CD8-positive, alpha-beta memory T cell (primary cell): ENCODE data around the gene SLCO4A1. TPM values are rescaled to one million over a fixed set of nuclear protein-coding genes. Genes with fewer than 3 reads are reported as not detected.

Source experiments
- CTCF ChIA-PET: fragments of 350-600 bp; sonication (Branson Sonifier 250); formaldehyde crosslinking; loops from one replicate; lab custom pipeline; 2021; ENCODE audit warnings: antibody characterized with exemption; lab: Charles Lee
- POLR2A ChIA-PET: fragments of 350-600 bp; sonication (Branson Sonifier 250); formaldehyde crosslinking; loops from one replicate; lab custom pipeline; 2021; ENCODE audit warnings: antibody characterized with exemption; lab: Charles Lee
- DNase-seq, 5 donors: peaks; one replicate each; pipeline versions ENCODE4 v3.0.0 to v3.0.0-alpha.2; 2020 to 2022; ENCODE audit warnings: mixed read lengths in 1 of 5
- H3K27ac ChIP-seq: one replicate; pipeline ENCODE4 v1.7.0; 2013; ENCODE audit warnings: low read depth, mild to moderate bottlenecking, low read length, moderate library complexity
- H3K27me3 ChIP-seq: 2 replicates; pipeline ENCODE4 v1.7.0; 2013; ENCODE audit warnings: low read length, mild to moderate bottlenecking; ENCODE audit not compliant: insufficient read depth, poor library complexity, severe bottlenecking
- H3K36me3 ChIP-seq: 2 replicates; pipeline ENCODE4 v1.7.0; 2013; ENCODE audit warnings: mild to moderate bottlenecking, low read length, moderate library complexity; ENCODE audit not compliant: insufficient read depth
- H3K4me1 ChIP-seq: 2 replicates; pipeline ENCODE4 v1.7.0; 2013; ENCODE audit warnings: mild to moderate bottlenecking, low read length, moderate library complexity; ENCODE audit not compliant: insufficient read depth
- H3K4me3 ChIP-seq: 2 replicates; pipeline ENCODE4 v1.7.0; 2013; ENCODE audit warnings: mild to moderate bottlenecking, low read length
- H3K9me3 ChIP-seq: 2 replicates; pipeline ENCODE4 v1.7.0; 2013; ENCODE audit warnings: mild to moderate bottlenecking, low read length
- H3K27ac Mint-ChIP-seq, 8 donors: one replicate each; pipeline ENCODE4 v1.8.0; 2020 to 2021; ENCODE audit warnings: mixed read lengths in 8 of 8, mild to moderate bottlenecking in 6 of 8, inconsistent platforms in 3 of 8, moderate library complexity in 3 of 8
- H3K27me3 Mint-ChIP-seq, 2 donors: one replicate each; pipeline ENCODE4 v1.8.0; 2020 to 2021; ENCODE audit warnings: mixed read lengths in 2 of 2, mild to moderate bottlenecking in 1 of 2, moderate library complexity in 1 of 2
- H3K36me3 Mint-ChIP-seq, 3 donors: one replicate each; pipeline ENCODE4 v1.8.0; 2020 to 2021; ENCODE audit warnings: mixed read lengths in 3 of 3, inconsistent platforms in 1 of 3, mild to moderate bottlenecking in 1 of 3
- H3K4me1 Mint-ChIP-seq, 3 donors: one replicate each; pipeline ENCODE4 v1.8.0; 2020 to 2021; ENCODE audit warnings: mixed read lengths in 3 of 3, inconsistent platforms in 1 of 3, mild to moderate bottlenecking in 1 of 3
- H3K4me3 Mint-ChIP-seq, 7 donors: one replicate each; pipeline ENCODE4 v1.8.0; 2020 to 2021; ENCODE audit warnings: mixed read lengths in 7 of 7, mild to moderate bottlenecking in 6 of 7, moderate library complexity in 4 of 7, inconsistent platforms in 2 of 7
- H3K9me3 Mint-ChIP-seq, 5 donors: one replicate each; pipeline ENCODE4 v1.8.0; 2020 to 2022; ENCODE audit warnings: mixed read lengths in 5 of 5, mild to moderate bottlenecking in 3 of 5, moderate library complexity in 2 of 5, inconsistent platforms in 1 of 5
- polyA plus RNA-seq: library from polyadenylated mRNA; unstranded; fragments of 300-500 nt; fragmentation: Illumina TruSeq; gene quantifications from one replicate; pipeline ENCODE4 v1.2.3, GENCODE V29; 2021
- total RNA-seq, 2 experiments: library from RNA; stranded (reverse); gene quantifications; one replicate each; pipeline ENCODE4 v1.2.3, GENCODE V29; 2021

Gene SLCO4A1
- total and polyA plus RNA-seq, 3 experiments from 2014 or later: 0.47 to 44.9 (median 42.0) TPM

- Mint-ChIP-seq H3K27ac (no peak overlapping the region), H3K36me3 (no peaks in the 10 kb centered on the region), H3K4me3 (peak overlapping the region in 3 of 7 donors; percentile 26 to 86 (median 47)), H3K9me3 (no peaks in the 10 kb centered on the region), H3K4me1 (peaks cover 17 to 25% (median 24%) of the 10 kb centered on the region in 3 donors), H3K27me3 (peaks cover 8 to 9% of the 10 kb centered on the region in 2 donors)
- H3K27ac ChIP-seq: no peak overlapping the region
- peaks cover 25% of the 10 kb centered on the region for H3K4me1 ChIP-seq
- ChIA-PET CTCF (interaction anchor here (1.6 to 2.0 kb wide), 2 partner anchors 13 to 47 kb away, joined by 4 to 8 read pairs; no protein-coding TSS in a partner anchor), POLR2A (interaction anchor here (0.9 to 1.3 kb wide), 2 partner anchors 13 to 192 kb away, joined by 4 to 6 read pairs; partner anchors contain the start of gene MRGBP)
- no peaks in the 10 kb centered on the region for H3K27me3 ChIP-seq
- no peak overlapping the region for H3K4me3 ChIP-seq
- no peaks in the 10 kb centered on the region for H3K36me3 ChIP-seq
- H3K9me3 ChIP-seq: no peaks in the 10 kb centered on the region
- no peak for DNase-seq
These were observed 38.2 kb upstream of the SLCO4A1 start for GRCh38 chr20:62603907-62604785.

DNA sequence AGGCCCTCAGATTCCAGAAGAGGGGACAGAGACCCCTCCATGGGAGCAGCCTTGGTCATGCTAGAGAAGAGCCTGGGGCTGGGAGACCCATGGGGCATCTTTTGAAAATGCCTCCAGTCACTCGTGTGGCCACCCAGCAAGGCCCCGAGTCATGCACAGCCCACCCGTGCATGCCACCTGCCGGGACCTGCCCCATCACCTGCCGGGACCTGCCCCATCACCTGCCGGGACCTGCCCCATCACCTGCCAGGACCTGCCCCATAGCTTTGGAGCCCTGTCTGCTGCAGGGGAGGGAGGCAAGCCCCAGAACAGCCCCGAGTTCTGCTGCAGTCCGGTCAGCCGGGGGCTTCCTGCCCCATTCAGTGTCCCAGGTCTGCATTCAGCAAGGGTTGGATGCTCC lies 37.5 kb upstream of the SLCO4A1 start:
- no peaks in the 10 kb centered on the region for H3K9me3 ChIP-seq
- ChIA-PET POLR2A (no interaction called here), CTCF (no interaction called here)
- Mint-ChIP-seq H3K27ac (no peak overlapping the region), H3K27me3 (peaks cover 8 to 14% of the 10 kb centered on the region in 2 donors), H3K36me3 (no peaks in the 10 kb centered on the region), H3K4me1 (peaks cover 17 to 25% (median 24%) of the 10 kb centered on the region in 3 donors), H3K9me3 (no peaks in the 10 kb centered on the region), H3K4me3 (peak overlapping the region in 1 of 7 donors; percentile 26)
- no peak overlapping the region for H3K4me3 ChIP-seq
- H3K4me1 ChIP-seq: peaks cover 25% of the 10 kb centered on the region
- H3K36me3 ChIP-seq: no peaks in the 10 kb centered on the region
- no peak overlapping the region for H3K27ac ChIP-seq
- no peaks in the 10 kb centered on the region for H3K27me3 ChIP-seq
- no peak for DNase-seq

- ChIA-PET CTCF (no interaction called here), POLR2A (no interaction called here)
- DNase-seq: no peak
- H3K27ac ChIP-seq: no peak overlapping the region
- H3K9me3 ChIP-seq: no peaks in the 10 kb centered on the region
- Mint-ChIP-seq H3K4me1 (peaks cover 17 to 25% (median 24%) of the 10 kb centered on the region in 3 donors), H3K27ac (peak overlapping the region in 3 of 8 donors; percentile 7 to 38 (median 37)), H3K4me3 (peak overlapping the region in 1 of 7 donors; percentile 76), H3K36me3 (no peaks in the 10 kb centered on the region), H3K9me3 (no peaks in the 10 kb centered on the region), H3K27me3 (peaks cover 8 to 14% of the 10 kb centered on the region in 2 donors)
- no peaks in the 10 kb centered on the region for H3K36me3 ChIP-seq
- no peaks in the 10 kb centered on the region for H3K27me3 ChIP-seq
- peaks cover 25% of the 10 kb centered on the region for H3K4me1 ChIP-seq
- no peak overlapping the region for H3K4me3 ChIP-seq
These were observed 36.9 kb upstream of the SLCO4A1 start for GRCh38 chr20:62605236-62605943.

- POLR2A ChIA-PET: no interaction called here
These were observed 36.3 kb upstream of the SLCO4A1 start for GRCh38 chr20:62606016-62606415.

DNA sequence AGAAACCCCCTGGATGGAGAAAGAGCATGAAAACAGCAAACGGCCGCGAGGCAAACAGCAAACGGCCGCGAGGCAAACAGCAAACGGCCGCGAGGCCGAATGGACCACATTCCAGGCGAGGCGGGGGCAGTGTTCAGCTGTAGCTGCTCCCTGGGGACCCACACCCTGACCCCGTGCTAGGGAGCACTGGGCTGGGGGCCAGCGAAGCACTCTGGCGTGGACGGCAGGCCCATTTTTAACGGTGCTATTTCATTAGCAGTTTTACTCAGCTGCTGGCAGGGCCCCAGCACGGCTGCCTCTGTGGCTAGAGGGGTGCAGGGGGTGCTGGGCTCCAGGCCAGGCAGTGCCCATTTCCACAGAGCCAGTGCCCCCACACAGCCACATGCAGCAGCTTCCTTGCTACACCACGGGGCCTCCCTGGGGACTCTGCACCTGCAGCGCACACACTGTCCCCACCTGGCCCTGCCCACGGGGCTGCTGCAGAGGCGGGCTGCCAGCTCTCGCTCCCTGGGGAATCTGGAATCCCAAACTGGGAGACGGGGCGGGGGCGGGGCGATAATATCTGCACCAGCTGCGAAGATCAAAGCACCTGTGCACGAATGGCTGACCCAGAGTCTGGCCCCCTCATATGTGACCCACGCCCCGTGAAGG lies 35.6 kb upstream of the SLCO4A1 start:
- H3K4me3 Mint-ChIP-seq: peak overlapping the region in 1 of 7 donors; percentile 41
- no peaks in the 10 kb centered on the region for H3K9me3 Mint-ChIP-seq
- no peaks in the 10 kb centered on the region for H3K36me3 Mint-ChIP-seq
- CTCF ChIA-PET: interaction anchor here (1.1 kb wide), 1 partner anchor 10 kb away, joined by 3 read pairs; no protein-coding TSS in a partner anchor
- no peak overlapping the region for H3K27ac Mint-ChIP-seq
- peaks cover 25% of the 10 kb centered on the region for H3K4me1 ChIP-seq
- H3K4me3 ChIP-seq: no peak overlapping the region
- POLR2A ChIA-PET: no interaction called here
- no peaks in the 10 kb centered on the region for H3K27me3 ChIP-seq
- DNase-seq: no peak
- peaks cover 6 to 22% of the 10 kb centered on the region in 2 donors for H3K27me3 Mint-ChIP-seq
- H3K36me3 ChIP-seq: no peaks in the 10 kb centered on the region
- no peaks in the 10 kb centered on the region for H3K9me3 ChIP-seq
- no peak overlapping the region for H3K27ac ChIP-seq
- H3K4me1 Mint-ChIP-seq: peaks cover 17 to 23% (median 18%) of the 10 kb centered on the region in 3 donors

More at GRCh38 chr20:62606016-62606415, 36.3 kb upstream of the SLCO4A1 start:
- peaks cover 6 to 19% of the 10 kb centered on the region in 2 donors for H3K27me3 Mint-ChIP-seq
- Histone ChIP-seq H3K4me1 (peaks cover 25% of the 10 kb centered on the region), H3K27me3 (no peaks in the 10 kb centered on the region), H3K27ac (no peak overlapping the region), H3K9me3 (no peaks in the 10 kb centered on the region), H3K36me3 (no peaks in the 10 kb centered on the region), H3K4me3 (no peak overlapping the region)
- H3K4me3 Mint-ChIP-seq: no peak overlapping the region
- DNase-seq: no peak
- peaks cover 17 to 24% (median 23%) of the 10 kb centered on the region in 3 donors for H3K4me1 Mint-ChIP-seq
- H3K27ac Mint-ChIP-seq: peak overlapping the region in 1 of 8 donors; percentile 46
- no peaks in the 10 kb centered on the region for H3K36me3 Mint-ChIP-seq
- H3K9me3 Mint-ChIP-seq: no peaks in the 10 kb centered on the region
- CTCF ChIA-PET: no interaction called here

- H3K27ac Mint-ChIP-seq: peak overlapping the region in 1 of 8 donors; percentile 15
- POLR2A ChIA-PET: no interaction called here
- H3K9me3 Mint-ChIP-seq: no peaks in the 10 kb centered on the region
- peaks cover 5 to 22% of the 10 kb centered on the region in 2 donors for H3K27me3 Mint-ChIP-seq
- H3K4me1 Mint-ChIP-seq: peaks cover 9 to 14% (median 10%) of the 10 kb centered on the region in 3 donors
- Histone ChIP-seq H3K4me3 (no peak overlapping the region), H3K27ac (no peak overlapping the region), H3K27me3 (no peaks in the 10 kb centered on the region), H3K4me1 (peaks cover 17% of the 10 kb centered on the region), H3K9me3 (no peaks in the 10 kb centered on the region), H3K36me3 (no peaks in the 10 kb centered on the region)
- CTCF ChIA-PET: interaction anchor here (1.1 kb wide), 1 partner anchor 9 kb away, joined by 3 read pairs; no protein-coding TSS in a partner anchor
- H3K4me3 Mint-ChIP-seq: no peak overlapping the region
- no peaks in the 10 kb centered on the region for H3K36me3 Mint-ChIP-seq
- no peak for DNase-seq
These were observed 34.7 kb upstream of the SLCO4A1 start for GRCh38 chr20:62607366-62608217.

GRCh38 chr20:62608218-62608565 lies 34.1 kb upstream of the SLCO4A1 start:
- Histone ChIP-seq H3K27me3 (no peaks in the 10 kb centered on the region), H3K9me3 (no peaks in the 10 kb centered on the region), H3K4me3 (no peak overlapping the region), H3K4me1 (peaks cover 11% of the 10 kb centered on the region), H3K27ac (no peak overlapping the region), H3K36me3 (no peaks in the 10 kb centered on the region)
- Mint-ChIP-seq H3K4me3 (no peak overlapping the region), H3K27me3 (peaks cover 5 to 22% of the 10 kb centered on the region in 2 donors), H3K4me1 (peaks cover 3 to 8% (median 4%) of the 10 kb centered on the region in 3 donors), H3K27ac (no peak overlapping the region), H3K9me3 (no peaks in the 10 kb centered on the region), H3K36me3 (no peaks in the 10 kb centered on the region)
- POLR2A ChIA-PET: no interaction called here
- CTCF ChIA-PET: interaction anchor here (1.1 kb wide), 1 partner anchor 8 kb away, joined by 3 read pairs; no protein-coding TSS in a partner anchor
- no peak for DNase-seq
